ENCODE measurements around the gene FABP1. TPM values are rescaled to one million over a fixed set of nuclear protein-coding genes. Genes with fewer than 3 reads are reported as not detected.

The FABP1 gene
- total and polyA plus RNA-seq, 2 of the 4 experiments (the other 2 are of a cell fraction): not detected

DNA sequence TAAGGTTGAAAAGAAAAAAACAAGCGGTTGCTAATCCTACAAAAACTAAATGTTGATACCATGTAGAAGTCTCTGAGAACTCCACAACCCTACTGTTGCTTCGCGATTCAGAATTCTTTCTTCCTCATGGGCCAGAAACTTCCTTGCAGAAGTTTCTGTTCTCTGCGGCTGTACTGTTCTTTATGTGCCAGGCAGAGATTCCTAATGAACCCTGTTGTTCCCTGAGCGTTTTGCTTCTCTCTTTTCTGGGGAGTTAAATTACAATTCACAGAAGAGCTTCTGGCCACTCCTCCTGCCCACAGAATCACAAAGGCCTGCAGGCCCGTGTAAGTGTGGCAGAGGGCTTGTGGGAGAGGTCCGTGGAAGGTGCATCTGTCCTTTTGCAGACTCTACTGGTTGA is 40.5 kb upstream of the FABP1 start:
- Histone ChIP-seq H3K23ac (ENCODE audit: low read depth, low read length) (no peak overlapping the region), H3K56ac (ENCODE audit: extremely low read depth, insufficient read depth, low read length) (no peak overlapping the region), H3K9me1 (ENCODE audit: insufficient read depth, low read length) (no peaks in the 10 kb centered on the region), H2AK9ac (replicated peaks; ENCODE audit: low read depth, low read length, poor library complexity) (no peak overlapping the region), H2AK5ac (ENCODE audit: low read depth, low read length) (no peak overlapping the region), H2BK15ac (ENCODE audit: low read depth, low read length) (no peak overlapping the region), H2BK5ac (ENCODE audit: low read depth, low read length, poor library complexity, severe bottlenecking) (no peak overlapping the region), H3K27me3 (ENCODE audit: control insufficient read depth, insufficient read depth, low read length) (peaks cover 15% of the 10 kb centered on the region), H3K9me3 (ENCODE audit: control insufficient read depth, insufficient read depth, low read length) (no peaks in the 10 kb centered on the region), H3K18ac (ENCODE audit: low read depth, low read length) (no peak overlapping the region), H3K79me1 (ENCODE audit: low read depth in 1 of 2, low read length in 2 of 2) (no peaks in the 10 kb centered on the region), H3K27ac (ENCODE audit: insufficient read depth, low read length) (no peak overlapping the region), H3K4me3 (ENCODE audit: insufficient read depth, low read depth, low read length) (no peak overlapping the region), H4K91ac (ENCODE audit: insufficient read depth, low read depth, low read length) (no peak overlapping the region), H4K20me1 (ENCODE audit: insufficient read depth, low read length) (no peaks in the 10 kb centered on the region), H2BK120ac (ENCODE audit: low read depth, low read length) (no peak overlapping the region), H3K4me1 (ENCODE audit: control insufficient read depth, insufficient read depth, low read length) (no peaks in the 10 kb centered on the region), H3K9ac (ENCODE audit: low read depth, low read length) (no peak overlapping the region), H3K36me3 (ENCODE audit: control insufficient read depth, insufficient read depth, low read length) (no peaks in the 10 kb centered on the region), H2AFZ (replicated peaks; ENCODE audit: low read length, poor library complexity) (no peak overlapping the region), H4K8ac (ENCODE audit: low read depth in 2 of 2, low read length in 2 of 2) (no peak overlapping the region), H3K4ac (ENCODE audit: low read depth, low read length) (no peak overlapping the region), H4K5ac (ENCODE audit: low read depth, low read length) (no peak overlapping the region), H2BK20ac (ENCODE audit: low read depth, low read length) (no peak overlapping the region), H3K14ac (replicated peaks; ENCODE audit: low read depth, low read length) (no peak overlapping the region), H3K4me2 (ENCODE audit: low read depth, low read length) (no peak overlapping the region)
- intact Hi-C loops (cut with micrococcal nuclease): no loop called here
- TF ChIP-seq MXI1 (IDR thresholded peaks at IDR 0.05; ENCODE audit: borderline replicate concordance, low read depth, low read length) (no peak), CTCF (conservative IDR thresholded peaks at IDR 0.05; ENCODE audit: low read depth, low read length) (no peak), USF2 (IDR thresholded peaks at IDR 0.05; ENCODE audit: low read depth, low read length) (no peak), CHD1 (IDR thresholded peaks at IDR 0.05; ENCODE audit: low read depth, low read length) (no peak), NFE2L2 (IDR thresholded peaks at IDR 0.05; ENCODE audit: low read depth, low read length) (no peak), POLR2A (IDR thresholded peaks at IDR 0.05; ENCODE audit: low read depth, low read length) (no peak)
- TF ChIP-seq, protein P1, sequence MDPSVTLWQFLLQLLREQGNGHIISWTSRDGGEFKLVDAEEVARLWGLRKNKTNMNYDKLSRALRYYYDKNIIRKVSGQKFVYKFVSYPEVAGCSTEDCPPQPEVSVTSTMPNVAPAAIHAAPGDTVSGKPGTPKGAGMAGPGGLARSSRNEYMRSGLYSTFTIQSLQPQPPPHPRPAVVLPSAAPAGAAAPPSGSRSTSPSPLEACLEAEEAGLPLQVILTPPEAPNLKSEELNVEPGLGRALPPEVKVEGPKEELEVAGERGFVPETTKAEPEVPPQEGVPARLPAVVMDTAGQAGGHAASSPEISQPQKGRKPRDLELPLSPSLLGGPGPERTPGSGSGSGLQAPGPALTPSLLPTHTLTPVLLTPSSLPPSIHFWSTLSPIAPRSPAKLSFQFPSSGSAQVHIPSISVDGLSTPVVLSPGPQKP (IDR thresholded peaks at IDR 0.05; ENCODE audit: borderline replicate concordance, low read depth, low read length): no peak
- ChIA-PET CTCF (no interaction called here), POLR2A (ENCODE audit: unreplicated experiment) (no interaction called here)
- no TSS peak for BruUV-seq (replicated peaks)
- ATAC-seq (ENCODE audit: low read depth): no peak
- 90% methylated on average over 2 of the region's 7 CpGs; no CpG with 5 or more reads in 1 of the 2 experiments for WGBS, 2 experiments (ENCODE audit: extremely low coverage in 2 of 2, insufficient read length in 1 of 2)
- in situ Hi-C loops (cut with MboI; ENCODE audit: low sequenced_read_pairs): no loop called here
- dilution Hi-C loops (cut with HindIII; ENCODE audit: low sequenced_read_pairs, unreplicated experiment): no loop called here
- no peak for DNase-seq

Measured in IMR-90 (cell line).